Measurements from ENCODE around the gene SPTBN1. TPM values are rescaled to one million over a fixed set of nuclear protein-coding genes. Genes with fewer than 3 reads are reported as not detected.

Gene SPTBN1
- total RNA-seq, 4 donors from 2014 or later = 65.0 to 217 (median 85.3) TPM

- peaks cover 6 to 13% (median 6%) of the 10 kb centered on the region in 3 donors for H3K4me1 ChIP-seq
- TF ChIP-seq CTCF (IDR thresholded peaks at IDR 0.05) (no peak), POLR2A (IDR thresholded peaks at IDR 0.05) (no peak)
- 88 to 89% methylated on average over 1 of the region's 1 CpG for WGBS, 2 donors
- intact Hi-C loops (cut with DNase I) = loop anchor here (10.0 kb wide), 2 partner anchors 49 to 179 kb away; no protein-coding TSS in a partner anchor
- no peak overlapping the region for H3K27ac ChIP-seq
- H3K27me3 ChIP-seq = peaks cover 0 to 9% (median 0%) of the 10 kb centered on the region in 4 donors
- no peak for DNase-seq
- H3K9me3 ChIP-seq = no peaks in the 10 kb centered on the region
- no peaks in the 10 kb centered on the region for H3K36me3 ChIP-seq
- H3K4me3 ChIP-seq = no peak overlapping the region
Observed at GRCh38 chr2:54704238-54704637, 248.1 kb downstream of the SPTBN1 start.

- 2 to 8% methylated on average over 3 of the region's 3 CpGs for WGBS, 2 donors
- intact Hi-C loops (cut with DNase I) = loop anchor here (10.0 kb wide), 2 partner anchors 50 to 180 kb away; no protein-coding TSS in a partner anchor
- peak in 5 of 6 experiments; percentile 54 to 77 (median 64) for TF ChIP-seq CTCF (IDR thresholded peaks at IDR 0.05)
- no peak for TF ChIP-seq POLR2A (IDR thresholded peaks at IDR 0.05)
- Histone ChIP-seq H3K4me1 (peaks cover 6 to 17% (median 6%) of the 10 kb centered on the region in 3 donors), H3K27me3 (peaks cover 0 to 13% (median 0%) of the 10 kb centered on the region in 4 donors), H3K4me3 (no peak overlapping the region), H3K27ac (no peak overlapping the region), H3K36me3 (no peaks in the 10 kb centered on the region), H3K9me3 (no peaks in the 10 kb centered on the region)
- no peak for DNase-seq
Observed at GRCh38 chr2:54704688-54705605, 248.8 kb downstream of the SPTBN1 start.

- DNase-seq = no peak
- TF ChIP-seq CTCF (IDR thresholded peaks at IDR 0.05) = no peak
- no peak for TF ChIP-seq POLR2A (IDR thresholded peaks at IDR 0.05)
- intact Hi-C loops (cut with DNase I) = loop anchor here (10.0 kb wide), 2 partner anchors 52 to 182 kb away; no protein-coding TSS in a partner anchor
- Histone ChIP-seq H3K27ac (no peak overlapping the region), H3K9me3 (no peaks in the 10 kb centered on the region), H3K4me1 (peaks cover 6 to 17% (median 6%) of the 10 kb centered on the region in 3 donors), H3K36me3 (no peaks in the 10 kb centered on the region), H3K27me3 (peaks cover 0 to 13% (median 0%) of the 10 kb centered on the region in 4 donors), H3K4me3 (no peak overlapping the region)
- WGBS, 2 donors = 88 to 95% methylated on average over 1 of the region's 1 CpG
Observed at GRCh38 chr2:54706622-54707021, 250.5 kb downstream of the SPTBN1 start.

- peak overlapping the region; percentile 33 to 61 (median 48) for H3K4me3 ChIP-seq
- H3K36me3 ChIP-seq = no peaks in the 10 kb centered on the region
- WGBS, 2 donors = 37% methylated on average over 6 of the region's 35 CpGs; no CpG with 5 or more reads in 1 of the 2 donors
- peaks cover 0 to 13% (median 0%) of the 10 kb centered on the region in 4 donors for H3K27me3 ChIP-seq
- H3K9me3 ChIP-seq = no peaks in the 10 kb centered on the region
- no peak for DNase-seq
- H3K27ac ChIP-seq = peak overlapping the region; percentile 1 to 65 (median 55)
- intact Hi-C loops (cut with DNase I) = loop anchor here (10.0 kb wide), 2 partner anchors 54 to 184 kb away; no protein-coding TSS in a partner anchor
- TF ChIP-seq POLR2A (IDR thresholded peaks at IDR 0.05) (no peak), CTCF (IDR thresholded peaks at IDR 0.05) (peak in 1 of 6 experiments; percentile 17)
- H3K4me1 ChIP-seq = peaks cover 6 to 17% (median 6%) of the 10 kb centered on the region in 3 donors
Observed at GRCh38 chr2:54708584-54709335, 252.6 kb downstream of the SPTBN1 start.
